ENCODE measurements around the gene MCHR2. TPM values are rescaled to one million over a fixed set of nuclear protein-coding genes. Genes with fewer than 3 reads are reported as not detected.
A peak's percentile ranks its signal among the peaks of the same experiment; 100 is the strongest.
"Not testable (repeated sequence)": the region's sequence is repeated elsewhere in the genome, so short reads cannot be mapped to it uniquely, and the experiment has no call there.

MCHR2 gene, protein sequence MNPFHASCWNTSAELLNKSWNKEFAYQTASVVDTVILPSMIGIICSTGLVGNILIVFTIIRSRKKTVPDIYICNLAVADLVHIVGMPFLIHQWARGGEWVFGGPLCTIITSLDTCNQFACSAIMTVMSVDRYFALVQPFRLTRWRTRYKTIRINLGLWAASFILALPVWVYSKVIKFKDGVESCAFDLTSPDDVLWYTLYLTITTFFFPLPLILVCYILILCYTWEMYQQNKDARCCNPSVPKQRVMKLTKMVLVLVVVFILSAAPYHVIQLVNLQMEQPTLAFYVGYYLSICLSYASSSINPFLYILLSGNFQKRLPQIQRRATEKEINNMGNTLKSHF
- total RNA-seq, result under 1 TPM; 0.11 to 0.20 TPM
- polyA plus RNA-seq (ENCODE audit: insufficient read length in 2 of 2), result under 1 TPM; 0.19 to 0.24 TPM
- long read RNA-seq, donor 1, result 0 reads
- long read RNA-seq, donor 2, result 0 reads
- long read RNA-seq, donor 3, result 0 reads
- long read RNA-seq, donor 4, result 0 reads

- Histone ChIP-seq H3K4me3 (ENCODE audit: low read depth, low read length) (peak within 1 kb of the TSS; percentile 26), H3K27ac (ENCODE audit: low read depth, low read length) (no peak within 1 kb of the TSS), H3K4me1 (ENCODE audit: control insufficient read depth, insufficient read depth, low read length) (peaks cover 10% of the 10 kb centered on the region), H3K9me3 (ENCODE audit: control insufficient read depth, insufficient read depth, low read length) (no peaks in the 10 kb centered on the region), H3K36me3 (ENCODE audit: control insufficient read depth, insufficient read depth, low read length) (no peaks in the 10 kb centered on the region), H3K27me3 (ENCODE audit: control insufficient read depth, insufficient read depth, low read length) (peaks cover 29% of the 10 kb centered on the region)
- 1% methylated on average over 57 of the region's 64 CpGs for WGBS (ENCODE audit: insufficient coverage)
- peak in 2 of 6 donors; percentile 13 to 54 for DNase-seq (ENCODE audit: low read depth in 4 of 6, low spot score in 6 of 6)
Measured at GRCh38 chr6:99993533-99994251, at the start of gene MCHR2. Gene MCHR2, minus strand, starts transcription at chr6:99994223. Its CDS starts 38,076 bp downstream, at chr6:99956147.

DNA sequence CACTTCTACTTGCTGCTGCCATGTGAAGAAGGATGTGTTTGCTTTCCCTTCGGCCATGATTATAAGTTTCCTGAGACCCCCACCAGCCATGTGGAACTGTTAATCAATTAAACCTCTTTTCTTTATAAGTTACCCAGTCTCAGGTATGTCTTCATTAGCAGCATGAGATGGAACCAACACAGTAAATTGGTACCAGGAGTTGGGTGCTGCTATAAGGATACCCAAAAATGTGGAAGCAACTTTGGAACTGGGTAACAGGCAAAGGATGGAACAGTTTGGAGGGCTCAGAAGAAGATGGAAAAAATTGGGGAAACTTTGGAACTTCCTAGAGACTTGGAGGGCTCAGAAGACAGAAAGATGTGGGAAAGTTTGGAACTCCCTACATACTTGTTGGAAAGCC is 44.5 kb upstream of the MCHR2 start:
- not testable (repeated sequence) for H3K27me3 ChIP-seq (ENCODE audit: control insufficient read depth, insufficient read depth, low read length); H3K4me1 ChIP-seq (ENCODE audit: control insufficient read depth, insufficient read depth, low read length); DNase-seq (ENCODE audit: low read depth in 4 of 6, low spot score in 6 of 6); H3K4me3 ChIP-seq (ENCODE audit: low read depth, low read length); H3K27ac ChIP-seq (ENCODE audit: low read depth, low read length); H3K36me3 ChIP-seq (ENCODE audit: control insufficient read depth, insufficient read depth, low read length); H3K9me3 ChIP-seq (ENCODE audit: control insufficient read depth, insufficient read depth, low read length)
- no CpG with 5 or more reads among the region's 1 CpG for WGBS (ENCODE audit: insufficient coverage)

DNA sequence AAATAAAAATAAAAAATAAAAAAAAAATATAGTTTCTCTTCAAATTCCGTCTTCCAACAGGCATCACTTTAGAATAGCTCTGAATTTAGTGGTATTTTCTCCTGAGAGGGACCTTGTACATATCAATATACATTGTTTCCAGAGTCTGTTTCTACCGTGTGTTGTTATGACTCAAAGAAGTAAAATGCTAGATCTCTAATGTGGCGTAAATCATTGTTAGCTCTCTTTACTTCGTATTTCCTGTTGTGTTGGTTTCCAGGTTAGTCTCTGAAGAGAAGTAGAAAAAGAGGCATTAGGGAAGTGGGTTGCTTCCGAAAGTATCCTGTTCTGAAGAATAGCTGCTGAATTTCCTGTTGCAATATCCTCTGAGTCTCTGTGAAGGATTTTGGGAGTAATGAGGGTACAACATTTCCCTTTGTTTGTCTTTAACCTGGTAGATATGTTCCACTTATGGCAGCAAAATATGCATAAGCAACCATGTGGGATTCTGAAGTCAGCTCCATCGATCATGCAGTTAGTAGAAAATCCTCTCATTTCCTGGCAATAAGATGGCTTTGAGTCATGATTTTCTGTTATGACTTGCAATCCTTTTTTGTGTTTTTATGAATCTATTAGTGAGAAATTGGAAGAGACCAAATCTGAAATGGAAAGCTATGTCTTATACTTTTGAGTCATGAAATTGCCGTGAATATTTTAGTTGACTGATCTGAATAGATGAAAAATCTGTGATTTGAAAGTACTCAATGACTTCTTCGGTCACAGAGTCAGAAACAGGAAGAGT is 42.0 kb upstream of the MCHR2 start:
- WGBS (ENCODE audit: insufficient coverage), result 83% methylated on average over 4 of the region's 8 CpGs
- Histone ChIP-seq H3K4me1 (ENCODE audit: control insufficient read depth, insufficient read depth, low read length) (no peaks in the 10 kb centered on the region), H3K27me3 (ENCODE audit: control insufficient read depth, insufficient read depth, low read length) (no peaks in the 10 kb centered on the region)

DNA sequence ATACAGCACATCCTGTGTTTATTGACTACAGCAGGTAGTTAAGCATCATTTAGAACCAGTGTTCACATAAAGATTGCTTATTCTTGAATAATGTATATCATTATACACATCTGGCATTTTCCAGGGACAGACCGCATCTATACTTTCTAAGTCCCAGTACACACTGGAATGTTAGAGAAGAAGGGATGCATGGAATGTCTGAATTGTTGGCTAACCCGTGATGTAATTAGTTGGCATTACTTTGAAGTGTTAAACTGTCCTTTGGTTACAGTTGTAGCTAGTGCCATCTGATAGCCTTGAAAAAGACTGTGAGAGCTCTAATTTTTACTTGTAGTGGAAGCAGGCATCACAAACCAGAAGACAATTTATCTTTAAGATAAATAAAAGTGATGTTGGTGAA is 29.8 kb upstream of the MCHR2 start:
- no peak for DNase-seq (ENCODE audit: low read depth in 4 of 6, low spot score in 6 of 6)
- no CpG with 5 or more reads among the region's 2 CpGs for WGBS (ENCODE audit: insufficient coverage)
- no peaks in the 10 kb centered on the region for H3K9me3 ChIP-seq (ENCODE audit: control insufficient read depth, insufficient read depth, low read length)
- H3K4me3 ChIP-seq (ENCODE audit: low read depth, low read length), result no peak overlapping the region
- no peaks in the 10 kb centered on the region for H3K4me1 ChIP-seq (ENCODE audit: control insufficient read depth, insufficient read depth, low read length)
- no peak overlapping the region for H3K27ac ChIP-seq (ENCODE audit: low read depth, low read length)
- H3K27me3 ChIP-seq (ENCODE audit: control insufficient read depth, insufficient read depth, low read length), result no peaks in the 10 kb centered on the region
- no peaks in the 10 kb centered on the region for H3K36me3 ChIP-seq (ENCODE audit: control insufficient read depth, insufficient read depth, low read length)

More for the DNA sequence above, 42.0 kb upstream of the MCHR2 start:
- Histone ChIP-seq H3K4me3 (ENCODE audit: low read depth, low read length) (no peak overlapping the region), H3K9me3 (ENCODE audit: control insufficient read depth, insufficient read depth, low read length) (no peaks in the 10 kb centered on the region), H3K36me3 (ENCODE audit: control insufficient read depth, insufficient read depth, low read length) (no peaks in the 10 kb centered on the region), H3K27ac (ENCODE audit: low read depth, low read length) (no peak overlapping the region)
- DNase-seq (ENCODE audit: low read depth in 4 of 6, low spot score in 6 of 6), result no peak

- 86% methylated on average over 3 of the region's 3 CpGs for WGBS (ENCODE audit: insufficient coverage)
- no peaks in the 10 kb centered on the region for H3K27me3 ChIP-seq (ENCODE audit: control insufficient read depth, insufficient read depth, low read length)
- no peaks in the 10 kb centered on the region for H3K4me1 ChIP-seq (ENCODE audit: control insufficient read depth, insufficient read depth, low read length)
- H3K27ac ChIP-seq (ENCODE audit: low read depth, low read length), result no peak overlapping the region
- no peaks in the 10 kb centered on the region for H3K36me3 ChIP-seq (ENCODE audit: control insufficient read depth, insufficient read depth, low read length)
- no peak overlapping the region for H3K4me3 ChIP-seq (ENCODE audit: low read depth, low read length)
- DNase-seq (ENCODE audit: low read depth in 4 of 6, low spot score in 6 of 6), result no peak
- H3K9me3 ChIP-seq (ENCODE audit: control insufficient read depth, insufficient read depth, low read length), result no peaks in the 10 kb centered on the region
Measured at GRCh38 chr6:100022847-100023246, 28.8 kb upstream of the MCHR2 start.

DNA sequence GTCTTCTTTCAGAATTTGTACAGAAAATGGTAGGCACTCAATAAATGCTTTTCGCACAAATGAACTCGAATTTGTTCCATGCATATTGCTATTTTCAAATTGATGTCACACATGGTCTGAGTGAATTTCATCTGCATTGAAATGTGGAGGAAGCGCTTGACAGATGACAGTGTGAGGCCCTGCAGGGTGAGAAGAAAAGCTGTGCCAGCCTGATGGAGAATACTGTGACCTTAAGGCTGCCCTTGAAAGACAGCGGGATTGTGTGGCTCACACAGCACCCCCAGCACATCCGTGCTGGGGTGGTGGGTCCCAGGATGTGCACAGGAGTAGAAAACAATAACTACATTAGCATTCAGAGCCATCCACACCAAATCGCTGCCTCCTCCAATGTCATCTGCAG is 14.8 kb upstream of the MCHR2 start:
- no peaks in the 10 kb centered on the region for H3K36me3 ChIP-seq (ENCODE audit: control insufficient read depth, insufficient read depth, low read length)
- H3K4me1 ChIP-seq (ENCODE audit: control insufficient read depth, insufficient read depth, low read length), result no peaks in the 10 kb centered on the region
- 60% methylated on average over 1 of the region's 6 CpGs for WGBS (ENCODE audit: insufficient coverage)
- no peak overlapping the region for H3K27ac ChIP-seq (ENCODE audit: low read depth, low read length)
- H3K9me3 ChIP-seq (ENCODE audit: control insufficient read depth, insufficient read depth, low read length), result no peaks in the 10 kb centered on the region
- no peak overlapping the region for H3K4me3 ChIP-seq (ENCODE audit: low read depth, low read length)
- peak in 2 of 6 donors; percentile 44 to 58 for DNase-seq (ENCODE audit: low read depth in 4 of 6, low spot score in 6 of 6)
- no peaks in the 10 kb centered on the region for H3K27me3 ChIP-seq (ENCODE audit: control insufficient read depth, insufficient read depth, low read length)

DNA sequence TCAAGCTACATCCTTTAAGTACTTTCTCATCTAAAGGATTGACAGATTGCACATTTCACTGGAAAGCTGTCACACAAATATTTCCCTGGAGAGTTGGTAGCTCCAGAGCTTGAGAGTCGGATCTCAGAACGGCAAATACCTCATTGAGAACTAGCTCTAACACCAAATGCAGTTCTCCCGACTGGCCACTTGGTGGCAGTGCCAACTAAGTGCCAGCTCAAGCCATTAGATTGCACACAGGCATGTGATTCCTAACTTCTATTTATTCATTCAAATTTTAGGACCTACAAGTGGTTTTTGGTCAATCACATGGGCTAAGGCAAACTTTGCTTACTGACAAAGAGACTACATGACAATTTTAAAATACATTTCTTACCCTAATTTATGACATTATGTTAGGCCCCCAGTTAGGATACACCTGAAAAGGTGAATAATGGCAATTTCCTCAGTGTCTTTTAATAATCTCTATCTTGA is 7.9 kb upstream of the MCHR2 start:
- Histone ChIP-seq H3K9me3 (ENCODE audit: control insufficient read depth, insufficient read depth, low read length) (no peaks in the 10 kb centered on the region), H3K36me3 (ENCODE audit: control insufficient read depth, insufficient read depth, low read length) (no peaks in the 10 kb centered on the region), H3K27me3 (ENCODE audit: control insufficient read depth, insufficient read depth, low read length) (no peaks in the 10 kb centered on the region), H3K4me3 (ENCODE audit: low read depth, low read length) (no peak overlapping the region), H3K4me1 (ENCODE audit: control insufficient read depth, insufficient read depth, low read length) (no peaks in the 10 kb centered on the region), H3K27ac (ENCODE audit: low read depth, low read length) (no peak overlapping the region)
- peak in 4 of 6 donors; percentile 13 to 81 (median 42) for DNase-seq (ENCODE audit: low read depth in 4 of 6, low spot score in 6 of 6)
- WGBS (ENCODE audit: insufficient coverage), result 0% methylated on average over 3 of the region's 3 CpGs

GRCh38 chr6:99997141-99997540 is 3.1 kb upstream of the MCHR2 start:
- Histone ChIP-seq H3K27ac (ENCODE audit: low read depth, low read length) (no peak overlapping the region), H3K4me1 (ENCODE audit: control insufficient read depth, insufficient read depth, low read length) (peaks cover 10% of the 10 kb centered on the region), H3K4me3 (ENCODE audit: low read depth, low read length) (no peak overlapping the region), H3K27me3 (ENCODE audit: control insufficient read depth, insufficient read depth, low read length) (peaks cover 24% of the 10 kb centered on the region), H3K9me3 (ENCODE audit: control insufficient read depth, insufficient read depth, low read length) (no peaks in the 10 kb centered on the region), H3K36me3 (ENCODE audit: control insufficient read depth, insufficient read depth, low read length) (no peaks in the 10 kb centered on the region)
- no peak for DNase-seq (ENCODE audit: low read depth in 4 of 6, low spot score in 6 of 6)

- H3K27ac ChIP-seq (ENCODE audit: low read depth, low read length), result no peak overlapping the region
- DNase-seq (ENCODE audit: low read depth in 4 of 6, low spot score in 6 of 6), result no peak
- H3K4me1 ChIP-seq (ENCODE audit: control insufficient read depth, insufficient read depth, low read length), result peaks cover 10% of the 10 kb centered on the region
- no peaks in the 10 kb centered on the region for H3K36me3 ChIP-seq (ENCODE audit: control insufficient read depth, insufficient read depth, low read length)
- no peak overlapping the region for H3K4me3 ChIP-seq (ENCODE audit: low read depth, low read length)
- no peaks in the 10 kb centered on the region for H3K9me3 ChIP-seq (ENCODE audit: control insufficient read depth, insufficient read depth, low read length)
- H3K27me3 ChIP-seq (ENCODE audit: control insufficient read depth, insufficient read depth, low read length), result peaks cover 29% of the 10 kb centered on the region
- WGBS (ENCODE audit: insufficient coverage), result 83% methylated on average over 1 of the region's 1 CpG
Measured at GRCh38 chr6:99995916-99996315, 1.9 kb upstream of the MCHR2 start.

Data from spinal cord (tissue), 10 donors.